ENCODE measurements around the gene SCYL1. TPM values are rescaled to one million over a fixed set of nuclear protein-coding genes. Genes with fewer than 3 reads are reported as not detected.

Gene SCYL1
- total and polyA plus RNA-seq, 12 donors = 52.3 to 395 (median 148) TPM

GRCh38 chr11:65547446-65548125 lies 22.7 kb downstream of the SCYL1 start:
- Histone ChIP-seq H3K4me1 (replicated peaks in 1 of 2) (no peaks in the 10 kb centered on the region), H3K36me3 (replicated peaks in 1 of 2) (peaks cover 0 to 48% of the 10 kb centered on the region in 2 donors), H3K9me3 (replicated peaks in 1 of 3) (no peaks in the 10 kb centered on the region), H3K4me3 (no peak overlapping the region), H3K27ac (no peak overlapping the region), H3K27me3 (no peaks in the 10 kb centered on the region)
- no peak for DNase-seq
- intact Hi-C loops (cut with DNase I) = no loop called here
- 79 to 87% (median 84%) methylated on average over 28 to 52 of the region's 52 CpGs for WGBS, 4 donors
- no peak for TF ChIP-seq CTCF (IDR thresholded peaks at IDR 0.05)
- no peak for TF ChIP-seq POLR2A (IDR thresholded peaks at IDR 0.05)

GRCh38 chr11:65548395-65548794 lies 23.5 kb downstream of the SCYL1 start:
- 84 to 93% (median 89%) methylated on average over 3 of the region's 3 CpGs for WGBS, 4 donors
- Histone ChIP-seq H3K9me3 (replicated peaks in 1 of 3) (no peaks in the 10 kb centered on the region), H3K36me3 (replicated peaks in 1 of 2) (peaks cover 0 to 52% of the 10 kb centered on the region in 2 donors), H3K27me3 (no peaks in the 10 kb centered on the region), H3K4me1 (replicated peaks in 1 of 2) (no peaks in the 10 kb centered on the region), H3K4me3 (no peak overlapping the region), H3K27ac (no peak overlapping the region)
- DNase-seq = no peak
- TF ChIP-seq POLR2A (IDR thresholded peaks at IDR 0.05) (no peak), CTCF (IDR thresholded peaks at IDR 0.05) (no peak)
- intact Hi-C loops (cut with DNase I) = no loop called here

GRCh38 chr11:65549096-65549495 lies 24.2 kb downstream of the SCYL1 start:
- no peak for TF ChIP-seq CTCF (IDR thresholded peaks at IDR 0.05)
- TF ChIP-seq POLR2A (IDR thresholded peaks at IDR 0.05) = no peak
- no peaks in the 10 kb centered on the region for H3K4me1 ChIP-seq (replicated peaks in 1 of 2)
- no peak for DNase-seq
- H3K9me3 ChIP-seq (replicated peaks in 1 of 3) = no peaks in the 10 kb centered on the region
- no peak overlapping the region for H3K27ac ChIP-seq
- peaks cover 0 to 59% of the 10 kb centered on the region in 2 donors for H3K36me3 ChIP-seq (replicated peaks in 1 of 2)
- intact Hi-C loops (cut with DNase I) = no loop called here
- 86 to 100% (median 97%) methylated on average over 3 of the region's 3 CpGs for WGBS, 4 donors
- H3K27me3 ChIP-seq = no peaks in the 10 kb centered on the region
- no peak overlapping the region for H3K4me3 ChIP-seq

GRCh38 chr11:65551572-65552387 lies 26.9 kb downstream of the SCYL1 start:
- intact Hi-C loops (cut with DNase I) = no loop called here
- TF ChIP-seq CTCF (IDR thresholded peaks at IDR 0.05) = peak in 3 of 6 experiments; percentile 22 to 29 (median 26)
- TF ChIP-seq POLR2A (IDR thresholded peaks at IDR 0.05) = no peak
- Histone ChIP-seq H3K9me3 (replicated peaks in 1 of 3) (no peaks in the 10 kb centered on the region), H3K27ac (no peak overlapping the region), H3K4me3 (no peak overlapping the region), H3K36me3 (replicated peaks in 1 of 2) (peaks cover 0 to 59% of the 10 kb centered on the region in 2 donors), H3K27me3 (no peaks in the 10 kb centered on the region), H3K4me1 (replicated peaks in 1 of 2) (peaks cover 17 to 25% of the 10 kb centered on the region in 2 donors)
- peak in 2 of 7 donors; percentile 73 to 81 for DNase-seq
- 72 to 81% (median 74%) methylated on average over 7 to 17 of the region's 17 CpGs for WGBS, 4 donors
